DMS79 treated with DMSO at 0.1 percent for 48 hours (cell line): ENCODE data around the gene DHRSX.
"Not testable (repeated sequence)": the region's sequence is repeated elsewhere in the genome, so short reads cannot be mapped to it uniquely, and the experiment has no call there.

Source experiments
- DNase-seq: peaks from one replicate; lab custom pipeline; 2025; lab: John Stamatoyannopoulos, UW

DHRSX gene

DNA sequence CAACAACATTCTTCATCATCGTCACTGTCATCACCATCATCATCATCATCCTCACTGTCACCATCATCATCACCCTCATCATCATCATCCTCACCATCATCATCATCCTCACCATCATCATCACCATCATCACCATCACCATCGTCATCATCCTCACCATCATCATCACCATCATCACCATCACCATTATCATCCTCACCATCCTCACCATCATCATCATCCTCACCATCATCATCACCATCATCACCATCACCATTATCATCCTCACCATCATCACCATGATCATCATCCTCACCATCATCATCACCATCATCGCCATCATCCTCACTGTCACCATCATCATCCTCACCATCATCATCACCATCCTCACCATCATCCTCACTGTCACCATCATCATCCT, 18.9 kb upstream of the DHRSX start:
- not testable (repeated sequence) for DNase-seq

DNA sequence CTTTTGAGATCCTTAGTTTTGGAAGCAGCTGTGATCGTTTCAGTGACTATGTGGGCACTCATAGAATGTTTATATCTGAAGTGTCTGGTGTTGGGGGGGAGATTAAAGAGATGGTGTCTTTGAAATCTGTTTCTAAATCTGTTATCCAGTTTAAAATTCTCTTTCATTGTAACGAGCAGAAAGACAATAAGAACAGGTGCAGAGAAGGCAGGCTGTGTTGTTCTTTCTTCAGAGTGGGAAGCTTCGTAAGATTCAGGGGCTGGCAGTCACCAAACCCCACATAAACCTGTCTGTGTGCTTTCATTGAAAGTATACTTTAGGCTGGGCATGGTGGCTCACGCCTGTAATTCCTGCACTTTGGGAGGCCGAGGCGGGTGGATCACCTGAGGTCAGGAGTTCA, 16.3 kb upstream of the DHRSX start:
- no peak for DNase-seq

DNA sequence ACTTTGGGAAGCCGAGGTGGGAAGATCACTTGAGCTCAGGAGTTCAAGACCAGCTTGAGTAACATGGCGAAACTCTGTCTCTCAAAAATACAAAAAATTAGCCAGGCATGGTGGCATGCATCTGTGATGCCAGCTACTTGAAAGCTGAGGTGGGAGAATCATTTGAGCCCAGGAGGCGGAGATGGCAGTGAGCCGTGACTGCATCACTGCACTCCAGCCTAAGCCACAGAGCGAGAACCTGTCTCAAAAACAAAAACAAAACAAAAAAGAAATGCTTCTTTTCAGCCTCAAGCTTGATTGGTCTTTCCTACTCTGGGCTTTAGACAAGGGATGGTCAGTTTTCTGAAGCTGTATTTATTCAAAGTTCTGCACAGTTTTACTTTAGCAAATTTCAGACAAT, 15.8 kb upstream of the DHRSX start:
- DNase-seq: no peak

DNA sequence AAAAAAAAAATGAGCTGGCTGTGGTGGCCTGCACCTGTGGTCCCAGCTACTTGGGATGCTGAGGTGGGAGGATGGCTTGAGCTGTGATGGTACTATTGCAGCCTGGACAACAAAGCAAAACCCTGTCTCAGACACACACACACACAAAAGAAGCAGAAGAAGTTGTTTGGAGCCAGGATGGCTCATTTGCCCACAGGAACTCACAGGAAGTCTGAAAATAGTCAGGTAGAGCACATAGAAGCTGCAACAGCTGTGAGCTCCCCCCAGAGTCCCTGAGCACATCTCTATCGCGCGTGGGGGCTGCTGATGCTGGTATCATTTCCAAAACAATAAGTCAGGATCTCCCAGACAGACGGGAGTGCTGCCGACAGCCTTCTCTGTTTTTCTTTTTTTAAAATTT, 13.4 kb upstream of the DHRSX start:
- DNase-seq: no peak

DNA sequence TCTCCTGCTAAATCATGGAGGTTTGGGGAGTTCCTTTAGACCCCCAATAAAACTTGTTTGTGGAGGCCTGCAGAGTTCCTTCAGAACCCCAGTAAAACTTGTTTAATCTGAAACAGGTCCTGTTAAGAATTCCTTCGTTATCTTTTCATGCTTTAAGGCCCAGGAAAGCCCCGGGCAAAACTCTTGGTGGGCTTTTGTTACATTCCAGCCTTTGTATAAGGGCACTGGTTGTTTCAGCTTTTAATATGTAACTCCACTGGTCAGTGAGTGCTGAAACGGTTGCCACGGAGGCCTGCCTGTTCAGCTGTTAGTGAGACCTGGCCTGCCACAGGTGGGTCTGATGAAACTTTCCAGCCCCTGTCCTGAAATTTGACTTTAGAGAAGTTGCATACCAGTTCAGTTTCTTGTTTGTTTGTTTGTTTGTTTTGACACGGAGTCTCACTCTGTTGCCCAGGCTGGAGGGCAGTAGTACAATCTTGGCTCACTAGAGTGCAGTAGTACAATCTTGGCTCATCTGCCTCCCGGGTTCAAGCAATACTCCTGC, 12.4 kb upstream of the DHRSX start:
- DNase-seq: no peak

DNA sequence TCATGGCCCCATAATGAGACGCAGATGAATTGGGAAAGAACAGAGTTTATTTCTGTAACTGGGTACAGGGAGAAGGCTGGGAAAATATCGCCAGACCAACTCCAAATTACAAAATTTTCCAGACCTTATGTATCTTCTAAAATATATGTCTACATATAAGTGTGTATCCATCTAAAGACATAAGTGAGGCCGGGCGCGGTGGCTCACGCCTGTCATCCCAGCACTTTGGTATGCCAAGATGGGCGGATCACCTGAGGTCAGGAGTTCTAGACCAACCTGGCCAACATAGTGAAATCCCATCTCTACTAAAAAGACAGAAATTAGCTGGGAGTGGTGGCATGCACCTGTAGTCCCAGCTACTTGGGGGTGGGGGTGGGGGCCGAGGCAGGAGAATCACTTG, 11.7 kb upstream of the DHRSX start:
- DNase-seq: no peak

DNA sequence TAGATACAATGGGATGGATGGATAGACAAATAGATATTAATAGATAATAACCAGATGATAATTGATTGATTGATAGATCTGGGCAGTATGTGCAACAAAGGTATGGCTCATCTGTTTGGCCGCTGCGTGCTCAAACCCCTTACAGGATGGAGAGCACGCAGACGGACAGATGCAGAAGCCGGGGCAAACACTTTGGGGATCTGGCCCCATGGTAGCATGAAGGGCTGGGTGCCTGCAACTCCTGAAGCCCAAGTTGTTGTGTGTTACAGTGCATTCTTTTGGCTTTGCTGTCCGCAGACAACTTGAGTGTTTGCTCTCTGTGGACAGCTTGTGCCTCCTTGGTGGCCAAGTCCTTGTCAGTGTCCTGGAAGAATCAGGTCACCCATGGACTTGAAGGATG, 10.6 kb upstream of the DHRSX start:
- DNase-seq: no peak

DNA sequence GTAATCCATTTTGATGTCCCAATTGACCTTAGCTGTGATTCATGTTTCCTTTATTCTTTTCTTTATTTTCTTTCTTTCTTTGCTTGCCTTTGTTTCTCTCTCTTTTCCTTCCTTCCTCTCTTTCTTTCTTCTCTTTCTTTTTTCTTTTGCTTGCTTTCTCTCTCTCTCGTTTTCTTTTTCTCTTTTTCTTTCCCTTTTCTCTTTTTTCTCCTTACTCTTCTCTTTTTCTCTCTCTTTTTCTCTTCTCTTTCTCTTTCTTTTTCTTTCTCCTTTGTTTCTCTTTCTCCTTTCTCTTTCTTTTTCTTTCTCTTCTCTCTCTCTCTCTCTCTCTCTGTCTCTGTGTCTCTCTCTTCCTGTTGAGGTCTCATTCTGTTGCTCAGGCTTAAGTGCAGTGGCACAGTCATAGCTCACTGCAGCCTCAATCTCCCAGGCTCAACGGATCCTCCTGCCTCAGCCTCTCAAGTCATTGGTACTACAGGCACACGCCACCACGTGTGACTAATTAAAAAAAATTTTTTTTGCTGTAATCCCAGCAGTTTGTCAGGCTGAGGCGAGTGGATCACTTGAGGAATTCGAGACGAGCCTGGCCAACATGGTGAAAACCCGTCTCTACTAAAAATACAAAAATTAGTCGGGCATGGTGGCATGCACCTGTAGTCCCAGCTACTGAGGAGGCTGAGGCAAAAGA, 8.0 kb upstream of the DHRSX start:
- DNase-seq: no peak

DNA sequence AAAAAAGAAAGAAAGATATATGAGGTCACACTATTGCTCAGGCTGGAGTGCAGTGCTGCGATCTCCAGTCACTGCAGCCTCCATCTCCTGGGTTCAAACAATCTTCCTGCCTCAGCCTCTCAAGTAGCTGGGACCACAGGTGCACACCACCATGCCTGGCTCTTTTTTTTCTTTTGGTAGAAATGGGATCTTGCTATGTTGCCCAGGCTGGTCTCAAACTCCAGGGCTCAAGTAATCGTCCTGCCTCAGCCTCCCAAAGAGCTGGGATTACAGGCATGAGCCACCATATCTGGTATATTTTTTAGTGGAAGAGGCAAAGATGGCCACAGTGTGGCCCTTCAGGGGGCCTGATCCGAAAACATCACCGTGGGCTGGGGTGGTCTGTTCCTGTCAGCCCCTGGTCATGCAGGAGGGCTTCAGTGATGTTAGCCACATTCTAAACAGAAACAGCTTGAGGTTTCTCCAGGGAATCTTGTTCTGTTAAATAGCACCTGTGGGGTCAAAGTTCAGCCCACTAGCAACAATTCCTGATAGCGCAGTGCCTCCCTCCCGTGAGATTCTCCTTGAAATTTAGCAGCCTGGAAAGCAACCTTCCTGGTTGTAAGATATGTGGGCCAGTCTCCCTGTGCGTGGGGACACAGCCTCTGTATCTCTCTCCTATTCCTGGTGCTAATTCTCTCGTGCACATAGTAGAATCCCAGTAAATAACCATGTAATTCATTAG, 7.3 kb upstream of the DHRSX start:
- DNase-seq: no peak

DNA sequence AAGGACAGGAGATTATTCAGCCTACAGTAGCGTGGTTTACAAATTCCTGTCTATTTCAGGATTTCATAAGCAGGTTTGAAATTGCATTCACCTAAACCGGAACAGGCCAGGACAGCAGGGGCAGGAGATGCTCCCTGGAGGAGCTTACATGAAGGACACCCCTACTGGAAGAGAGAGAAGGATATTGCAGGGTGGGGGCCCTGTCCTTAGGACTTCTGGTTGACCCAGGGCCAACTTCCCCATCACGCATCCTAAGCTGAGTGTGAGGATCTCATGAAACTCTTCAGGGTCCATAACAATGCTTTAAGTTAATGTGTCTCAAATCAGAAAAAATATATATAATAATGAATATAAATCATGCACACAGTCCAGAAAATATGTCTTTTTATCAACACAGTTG, 6.4 kb upstream of the DHRSX start:
- no peak for DNase-seq

DNA sequence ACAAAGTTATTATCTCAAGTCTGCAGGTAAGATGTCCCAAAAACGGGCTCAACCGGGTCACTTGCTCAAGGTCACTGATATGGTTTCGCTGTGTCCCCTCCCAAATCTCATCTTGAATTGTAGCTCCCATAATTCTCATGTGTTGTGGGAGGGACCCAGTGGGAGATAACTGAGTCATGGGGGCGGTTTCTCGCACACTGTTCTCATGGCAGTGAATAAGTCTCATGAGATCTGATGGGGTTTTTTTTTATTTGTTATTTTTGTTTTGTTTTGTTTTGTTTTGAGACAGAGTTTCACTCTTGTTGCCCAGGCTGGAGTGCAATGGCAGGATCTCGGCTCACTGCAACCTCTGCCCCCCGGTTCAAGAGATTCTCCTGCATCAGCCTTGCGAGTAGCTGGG, 4.6 kb upstream of the DHRSX start:
- not testable (repeated sequence) for DNase-seq

DNA sequence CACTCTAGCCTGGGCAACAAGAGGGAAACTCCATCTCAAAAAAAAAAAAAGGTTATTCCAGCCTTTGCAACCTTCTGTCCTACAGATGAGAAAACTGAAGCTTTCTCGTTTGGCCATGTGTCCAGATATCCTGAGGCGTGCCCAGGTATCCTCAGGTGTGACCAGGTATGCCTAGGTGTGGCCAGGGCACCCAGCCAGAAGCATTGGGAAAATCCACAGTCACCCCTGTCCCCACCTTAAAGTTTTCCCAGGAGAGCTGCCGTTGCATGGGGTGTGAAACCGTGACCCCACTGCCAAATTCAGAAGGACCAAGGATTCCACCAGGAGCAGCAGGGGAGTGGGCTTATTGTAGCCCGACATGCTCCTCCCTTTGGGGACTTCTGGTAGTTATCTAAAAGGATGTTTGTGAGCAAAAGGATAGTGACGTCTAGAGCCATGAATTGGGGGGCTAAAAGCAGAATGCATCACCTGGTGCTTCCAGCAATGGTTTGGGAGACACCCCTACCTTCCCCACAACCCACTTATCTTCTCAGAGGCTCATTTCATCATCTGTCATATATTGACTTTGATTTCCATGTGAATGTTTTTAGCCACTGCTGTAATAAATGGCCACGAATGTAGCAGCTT, 4.0 kb upstream of the DHRSX start:
- DNase-seq: no peak

DNA sequence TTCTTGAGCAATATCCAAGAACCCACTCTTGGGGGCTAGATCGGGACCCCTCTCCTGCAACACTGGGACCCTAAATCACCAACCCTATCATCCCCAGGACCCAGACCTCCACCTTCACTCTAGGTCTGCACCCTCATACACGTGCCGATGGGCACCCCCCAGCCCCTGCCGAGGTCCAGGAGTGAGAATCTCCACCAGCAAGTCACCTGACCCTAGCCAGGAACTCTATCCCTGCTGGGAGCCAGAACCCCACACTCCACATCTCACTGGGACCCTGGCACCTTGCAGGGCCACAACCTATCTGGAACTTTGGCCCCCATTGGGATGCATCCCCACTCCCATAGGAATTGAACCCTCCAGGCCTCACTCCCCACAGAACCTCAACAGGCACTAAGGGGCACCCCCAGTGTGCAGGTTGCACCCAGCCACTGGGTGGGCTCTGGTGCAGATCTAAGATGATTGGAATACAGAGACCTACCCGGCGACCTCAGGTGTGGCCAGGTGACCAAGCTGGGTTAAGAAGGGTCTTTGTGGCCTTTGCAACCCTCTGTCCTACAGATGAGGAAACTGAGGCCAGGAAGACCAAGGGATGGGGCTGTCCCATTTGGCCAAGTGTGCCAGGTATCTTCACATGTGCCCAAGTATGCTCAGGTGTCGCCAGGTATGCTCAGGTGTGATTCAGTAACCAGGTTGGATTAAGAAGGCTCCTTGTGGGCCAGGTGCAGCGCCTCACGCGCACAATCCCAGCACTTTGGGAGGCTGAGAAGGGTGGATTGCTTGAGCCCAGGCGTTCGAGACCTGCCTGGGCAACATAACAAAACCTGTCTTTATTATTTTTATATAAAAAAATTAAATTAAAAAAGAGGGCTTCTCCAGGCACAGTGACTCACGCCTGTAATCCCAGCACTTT, 3.1 kb upstream of the DHRSX start:
- no peak for DNase-seq

DNA sequence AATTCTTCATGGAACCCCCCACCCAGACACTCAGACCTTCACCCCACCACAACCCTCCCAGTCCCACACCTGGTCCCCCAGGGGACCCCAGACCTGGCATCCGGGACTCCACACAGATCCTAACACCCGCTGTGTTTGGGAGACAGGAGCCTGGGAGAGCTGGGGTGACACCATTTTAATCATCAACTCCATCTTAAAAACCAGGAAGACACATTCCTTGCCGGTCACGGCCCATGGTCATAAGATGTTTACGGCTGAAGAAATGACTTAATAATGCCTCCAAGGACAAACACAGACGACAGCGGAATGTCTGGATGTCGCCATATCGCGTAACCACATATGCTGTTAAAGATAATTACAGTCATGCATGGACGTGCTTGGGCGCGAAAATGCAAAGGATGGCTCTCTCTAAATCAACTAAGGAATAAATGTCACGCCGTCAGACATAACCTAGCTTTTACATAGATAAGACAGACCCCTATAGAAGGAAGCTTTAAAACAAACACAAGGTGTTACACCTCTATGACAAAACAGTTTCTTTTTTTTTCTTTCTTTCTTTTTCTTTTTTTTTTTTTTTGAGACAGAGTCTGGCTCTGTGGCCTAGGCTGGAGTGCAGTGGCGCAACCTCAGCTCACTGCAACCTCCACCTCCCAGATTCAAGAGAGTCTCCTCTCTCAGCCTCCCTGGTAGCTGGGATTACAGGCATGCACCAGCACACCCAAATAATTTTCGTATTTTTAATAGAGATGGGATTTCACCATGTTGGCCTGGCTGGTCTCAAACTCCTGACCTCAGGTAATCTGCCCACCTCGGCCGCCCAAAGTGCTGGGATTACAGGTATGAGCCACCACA, 2.1 kb upstream of the DHRSX start:
- DNase-seq: no peak

DNA sequence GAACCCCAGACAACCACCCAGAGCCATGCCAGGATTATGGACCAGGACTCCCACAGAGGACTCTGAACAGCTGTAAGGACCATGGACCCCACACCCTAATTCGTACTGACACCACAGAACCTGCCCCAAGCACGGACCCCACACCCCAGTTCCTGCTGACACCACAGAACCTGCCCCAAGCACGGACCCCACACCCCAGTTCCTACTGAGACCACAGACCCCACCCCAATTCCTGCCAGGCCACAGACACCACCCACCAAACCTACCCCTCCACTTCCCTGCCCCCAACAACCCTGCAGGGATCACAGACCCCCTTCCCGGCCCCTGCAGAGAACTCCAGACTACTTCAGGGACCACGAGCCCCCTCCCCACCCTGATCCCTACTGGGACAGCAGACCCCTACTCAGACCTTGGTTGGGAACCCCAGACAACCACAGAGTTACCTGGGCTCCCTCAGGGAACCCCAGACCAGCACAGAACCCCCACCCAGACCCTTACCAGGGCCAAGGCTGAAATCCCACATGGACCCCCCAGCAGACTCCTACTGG, 1.4 kb upstream of the DHRSX start:
- no peak for DNase-seq

DNA sequence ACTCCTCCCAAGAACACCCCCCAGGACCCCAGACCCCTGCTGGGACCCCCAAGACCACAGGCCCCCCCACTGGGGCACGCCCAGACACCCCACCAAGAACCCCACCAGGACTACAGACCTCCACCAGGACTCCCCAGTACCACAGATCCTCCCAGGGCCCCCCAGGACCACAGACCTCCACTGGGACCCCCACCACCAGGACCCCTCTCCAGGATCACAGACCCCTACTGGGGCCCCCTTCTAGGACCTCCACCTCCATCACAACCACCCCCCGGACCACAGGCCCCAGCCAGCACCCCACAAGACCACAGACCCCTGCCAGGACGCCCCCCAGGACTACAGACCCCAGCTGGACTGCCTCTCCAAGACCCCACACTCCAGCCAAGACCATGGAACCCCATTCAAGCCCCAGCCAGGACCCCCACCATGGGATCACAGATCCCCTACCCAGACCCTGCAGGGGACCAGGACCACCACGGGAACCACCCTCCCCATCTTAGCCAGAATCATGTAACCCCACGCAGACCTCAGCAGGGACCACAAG, 855 bp upstream of the DHRSX start:
- no peak for DNase-seq

DNA sequence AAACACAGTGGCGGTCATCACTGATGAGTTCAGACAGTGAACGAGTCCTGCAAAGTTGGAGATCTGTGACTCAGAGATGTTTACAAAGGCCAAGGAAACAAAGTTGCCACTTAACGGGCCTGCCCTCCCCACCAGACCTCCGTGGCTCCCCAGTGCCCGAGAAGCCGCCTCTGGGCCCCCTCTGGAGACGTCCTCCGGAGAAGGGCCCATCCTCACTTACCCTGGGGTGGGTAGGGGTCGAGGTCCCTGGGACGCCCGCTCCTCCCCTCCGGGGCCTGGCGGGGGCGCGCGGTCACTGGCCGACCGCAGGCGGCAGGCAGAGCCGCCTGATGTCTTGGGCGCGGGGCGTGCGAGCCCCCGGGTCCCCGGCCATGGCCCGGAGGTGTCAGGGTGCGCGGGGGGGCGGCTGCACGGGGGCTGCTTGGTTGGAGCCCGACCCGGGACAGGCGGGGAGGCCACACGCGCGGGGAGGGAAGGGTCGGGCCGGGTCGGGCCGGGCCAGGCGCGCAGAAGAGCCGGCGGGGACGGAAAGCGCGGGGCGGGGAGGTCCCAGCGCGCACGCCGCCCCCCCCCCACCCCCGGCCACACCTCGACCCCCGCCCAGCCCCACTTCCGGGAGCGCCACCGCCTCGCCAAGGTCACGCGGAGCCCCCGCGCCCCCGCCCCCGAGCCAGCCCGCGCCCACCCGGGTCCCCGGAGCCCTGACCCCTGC, 529 bp downstream of the DHRSX start:
- DNase-seq: no peak

DNA sequence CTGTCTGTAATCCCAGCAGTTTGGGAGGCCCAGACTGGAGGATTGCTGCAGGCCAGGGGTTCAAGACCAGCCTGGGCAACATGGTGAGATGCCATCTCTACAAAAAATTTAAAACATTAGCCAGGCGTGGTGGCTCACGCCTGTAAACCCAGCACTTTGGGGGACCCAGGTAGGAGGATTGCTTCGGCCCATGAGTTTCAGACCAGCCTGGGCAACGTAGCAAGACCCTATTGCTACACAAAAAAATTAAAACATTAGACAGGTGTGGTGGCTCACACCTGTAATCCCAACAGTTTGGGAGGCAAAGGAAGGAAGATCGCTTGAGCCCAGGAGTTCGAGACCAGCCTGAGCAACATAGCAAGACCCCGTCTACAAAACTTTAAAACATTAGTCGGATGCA, 1.3 kb downstream of the DHRSX start:
- DNase-seq: no peak

DNA sequence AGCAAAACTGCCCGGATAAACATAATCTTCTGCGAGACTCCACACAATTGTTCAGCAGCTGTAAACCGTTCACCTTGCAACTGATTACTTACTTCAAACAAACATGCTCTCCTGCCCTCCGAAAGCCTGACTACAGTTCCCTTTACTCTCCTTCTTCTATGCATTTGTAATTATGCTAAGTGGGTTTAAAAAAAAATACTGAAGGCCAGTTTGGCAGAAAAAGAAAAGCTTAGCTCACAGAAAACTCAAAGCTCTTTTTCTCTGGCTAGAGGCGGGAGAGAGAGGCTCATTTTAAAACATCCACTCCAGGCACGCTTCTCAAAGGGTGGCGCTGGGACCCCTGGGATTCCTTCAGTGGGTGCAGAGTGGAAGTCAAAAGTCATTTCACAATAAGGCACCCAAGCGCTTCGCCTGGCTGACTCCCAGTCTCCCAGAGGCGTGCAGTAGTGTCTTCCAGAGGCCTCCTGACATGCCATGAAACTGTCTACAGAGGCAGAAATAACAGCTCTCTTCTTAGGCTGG, 1.9 kb downstream of the DHRSX start:
- DNase-seq: no peak
